OCI-LY7 (cell line): Measurements from ENCODE around the gene ADAMTSL3. TPM values are rescaled to one million over a fixed set of nuclear protein-coding genes. Genes with fewer than 3 reads are reported as not detected.

Experiments
- BruUV-seq: library from RNA; stranded (reverse); fragments of 400-500 nt; replicated peaks from 2 replicates; lab custom pipeline; 2021; lab: Mats Ljungman, UMichigan
- CTCF ChIA-PET: fragments of 300-600 bp; sonication (Branson Sonifier 250); formaldehyde crosslinking; loops from one replicate; lab custom pipeline; 2022; ENCODE audit warnings: antibody characterized with exemption; ENCODE audit not compliant: unreplicated experiment; lab: Charles Lee
- POLR2A ChIA-PET: fragments of 300-600 bp; sonication (Branson Sonifier 250); formaldehyde crosslinking; loops from one replicate; lab custom pipeline; 2022; ENCODE audit warnings: antibody characterized with exemption; lab: Charles Lee
- DNase-seq: peaks from one replicate; pipeline ENCODE4 v3.0.0-alpha.2; 2015; ENCODE audit warnings: low spot score
- H2AFZ ChIP-seq: fragments of 200-600 bp; sonication (generic), shearing (Covaris generic); 2 replicates; pipeline ENCODE4 v1.6.1; 2014; ENCODE audit warnings: mild to moderate bottlenecking, antibody characterized with exemption, low read length, moderate library complexity
- H3K27ac ChIP-seq: fragments of 200-600 bp; sonication (generic); 2 replicates; pipeline ENCODE4 v1.5.1; 2014; ENCODE audit warnings: mixed run types, low read depth, mild to moderate bottlenecking, moderate library complexity, low read length, inconsistent platforms; ENCODE audit not compliant: poor library complexity, severe bottlenecking
- H3K36me3 ChIP-seq: fragments of 200-600 bp; sonication (generic); 2 replicates; pipeline ENCODE4 v1.6.1; 2014; ENCODE audit warnings: mild to moderate bottlenecking, antibody characterized with exemption, low read length, moderate library complexity, mixed read lengths; ENCODE audit not compliant: insufficient read depth
- H3K4me1 ChIP-seq: fragments of 200-600 bp; sonication (generic); 2 replicates; pipeline ENCODE4 v1.5.1; 2014; ENCODE audit warnings: mild to moderate bottlenecking, low read length; ENCODE audit not compliant: insufficient read depth, poor library complexity, severe bottlenecking
- H3K4me2 ChIP-seq: fragments of 200-600 bp; sonication (generic); 2 replicates; pipeline ENCODE4 v1.6.1; 2014; ENCODE audit warnings: mild to moderate bottlenecking, low read length
- H3K4me3 ChIP-seq: fragments of 200-600 bp; sonication (generic); 2 replicates; pipeline ENCODE4 v1.5.1; 2014; ENCODE audit warnings: mild to moderate bottlenecking, low read depth, low read length; ENCODE audit not compliant: poor library complexity, severe bottlenecking
- H3K79me2 ChIP-seq: fragments of 200-600 bp; sonication (generic); 2 replicates; pipeline ENCODE4 v1.6.1; 2016; ENCODE audit warnings: low read depth, mild to moderate bottlenecking, low read length, moderate library complexity, mixed read lengths; ENCODE audit not compliant: insufficient read depth
- H3K9me2 ChIP-seq: fragments of 200-600 bp; sonication (generic); 2 replicates; pipeline ENCODE4 v1.6.1; 2016; ENCODE audit warnings: mild to moderate bottlenecking, low read length, mixed read lengths; ENCODE audit not compliant: insufficient read depth
- H3K9me3 ChIP-seq: fragments of 200-600 bp; sonication (generic); 2 replicates; pipeline ENCODE4 v1.6.1; 2014; ENCODE audit warnings: mild to moderate bottlenecking, mixed run types, low read length, mixed read lengths
- H4K20me1 ChIP-seq: fragments of 200-600 bp; sonication (generic); 2 replicates; pipeline ENCODE4 v1.6.1; 2014; ENCODE audit warnings: mild to moderate bottlenecking, antibody characterized with exemption, low read length, moderate library complexity, mixed read lengths; ENCODE audit not compliant: insufficient read depth
- CTCF ChIP-seq: fragments of 200-600 bp; sonication (generic); conservative IDR thresholded peaks from 2 replicates; pipeline ENCODE4 v1.5.1; 2014; ENCODE audit warnings: mild to moderate bottlenecking, antibody characterized with exemption, low read length, moderate library complexity, mixed read lengths
- EZH2phosphoT487 ChIP-seq: fragments of 200-600 bp; sonication (generic); IDR thresholded peaks from 2 replicates; pipeline ENCODE4 v1.6.1; 2018; ENCODE audit warnings: low read depth, borderline replicate concordance, mild to moderate bottlenecking, mixed run types, antibody characterized with exemption, low read length, moderate library complexity, mixed read lengths
- intact Hi-C: fragments of 100-400 bp; cut with micrococcal nuclease; formaldehyde crosslinking; loops from one replicate; pipeline ENCODE4 v1.10.0; 2022; ENCODE audit not compliant: unreplicated experiment
- total RNA-seq, 2 experiments: library from RNA; depleted of rRNA in 1 of 2; stranded (reverse); fragments of >200 nt in 1 of 2; shearing (Covaris generic) in 1 of 2; gene quantifications; 2 replicates each; pipeline ENCODE4 v1.2.3, GENCODE V29; 2014 to 2022

Gene ADAMTSL3
- total RNA-seq, 2 experiments from 2014 or later = not detected

- Histone ChIP-seq H3K4me3 (no peak overlapping the region), H3K9me2 (no peaks in the 10 kb centered on the region), H3K36me3 (no peaks in the 10 kb centered on the region), H4K20me1 (no peaks in the 10 kb centered on the region), H3K79me2 (no peaks in the 10 kb centered on the region), H3K4me2 (no peak overlapping the region), H3K4me1 (no peaks in the 10 kb centered on the region), H3K27ac (no peak overlapping the region), H2AFZ (no peak overlapping the region), H3K9me3 (no peaks in the 10 kb centered on the region)
- ChIA-PET POLR2A (no interaction called here), CTCF (no interaction called here)
- intact Hi-C loops = no loop called here
- DNase-seq = no peak
- TF ChIP-seq EZH2phosphoT487 = no peak
- TF ChIP-seq CTCF = no peak
- no TSS peak for BruUV-seq
These were observed 300.6 kb downstream of the ADAMTSL3 start for GRCh38 chr15:83954506-83954905.

GRCh38 chr15:83955806-83956265 lies 301.9 kb downstream of the ADAMTSL3 start:
- Histone ChIP-seq H4K20me1 (no peaks in the 10 kb centered on the region), H3K9me2 (no peaks in the 10 kb centered on the region), H3K27ac (no peak overlapping the region), H3K4me3 (no peak overlapping the region), H3K4me2 (no peak overlapping the region), H3K4me1 (no peaks in the 10 kb centered on the region), H2AFZ (no peak overlapping the region), H3K9me3 (no peaks in the 10 kb centered on the region), H3K79me2 (no peaks in the 10 kb centered on the region), H3K36me3 (no peaks in the 10 kb centered on the region)
- intact Hi-C loops = no loop called here
- TF ChIP-seq CTCF = no peak
- no peak for TF ChIP-seq EZH2phosphoT487
- CTCF ChIA-PET = interaction anchor here (0.8 kb wide), 1 partner anchor 25 kb away, joined by 3 read pairs; no protein-coding TSS in a partner anchor
- POLR2A ChIA-PET = interaction anchor here (2.9 kb wide), 1 partner anchor 29 kb away, joined by 13 read pairs; no protein-coding TSS in a partner anchor
- BruUV-seq = no TSS peak
- DNase-seq = peak; percentile 23

GRCh38 chr15:83956887-83957286 lies 303.0 kb downstream of the ADAMTSL3 start:
- CTCF ChIA-PET = no interaction called here

More at GRCh38 chr15:83956887-83957286, 303.0 kb downstream of the ADAMTSL3 start:
- no peak for DNase-seq
- BruUV-seq = no TSS peak
- POLR2A ChIA-PET = interaction anchor here (0.6 to 2.9 kb wide), 2 partner anchors 20 to 28 kb away, joined by 3 to 13 read pairs; no protein-coding TSS in a partner anchor
- H3K27ac ChIP-seq = no peak overlapping the region
- no peaks in the 10 kb centered on the region for H3K4me1 ChIP-seq
- H3K4me2 ChIP-seq = no peak overlapping the region
- no peak overlapping the region for H2AFZ ChIP-seq
- H3K36me3 ChIP-seq = no peaks in the 10 kb centered on the region
- H3K4me3 ChIP-seq = no peak overlapping the region
- no peaks in the 10 kb centered on the region for H3K9me2 ChIP-seq
- H3K9me3 ChIP-seq = no peaks in the 10 kb centered on the region
- TF ChIP-seq CTCF = no peak
- no peak for TF ChIP-seq EZH2phosphoT487
- intact Hi-C loops = no loop called here
- H4K20me1 ChIP-seq = no peaks in the 10 kb centered on the region
- no peaks in the 10 kb centered on the region for H3K79me2 ChIP-seq
